Liver (tissue), 9 donors: Measurements from ENCODE around the gene ST6GALNAC3. TPM values are rescaled to one million over a fixed set of nuclear protein-coding genes. Genes with fewer than 3 reads are reported as not detected.

ENCODE experiments used
- DNase-seq: peaks from one replicate; pipeline ENCODE4 v3.0.0-alpha.2; 2017; ENCODE audit warnings: low spot score
- H3K27ac ChIP-seq, 2 donors: one replicate each; pipeline ENCODE4 v1.7.0; 2013; ENCODE audit warnings: inconsistent platforms in 2 of 2, low read length in 2 of 2, control low read depth in 1 of 2, low read depth in 1 of 2, mild to moderate bottlenecking in 1 of 2
- H3K27me3 ChIP-seq, 4 donors: one replicate each; pipeline versions ENCODE4 v1.6.1 to v1.7.0; 2013; ENCODE audit warnings: low read length in 3 of 4, inconsistent platforms in 1 of 4, mild to moderate bottlenecking in 1 of 4, moderate library complexity in 1 of 4; ENCODE audit not compliant: control insufficient read depth in 4 of 4, insufficient read depth in 4 of 4
- H3K36me3 ChIP-seq, 4 donors: one replicate each; pipeline versions ENCODE4 v1.6.1 to v1.7.0; 2013; ENCODE audit warnings: low read length in 3 of 4, mild to moderate bottlenecking in 3 of 4, low read depth in 1 of 4, moderate library complexity in 1 of 4; ENCODE audit not compliant: control insufficient read depth in 4 of 4, insufficient read depth in 3 of 4
- H3K4me1 ChIP-seq, 4 donors: one replicate each; pipeline versions ENCODE4 v1.6.1 to v1.7.0; 2013; ENCODE audit warnings: low read length in 3 of 4, mild to moderate bottlenecking in 3 of 4, moderate library complexity in 1 of 4; ENCODE audit not compliant: control insufficient read depth in 4 of 4, insufficient read depth in 4 of 4
- H3K4me3 ChIP-seq, 3 donors: one replicate each; pipeline versions ENCODE4 v1.6.1 to v1.7.0; 2013; ENCODE audit warnings: low read length in 3 of 3, control low read depth in 1 of 3, low read depth in 1 of 3, mild to moderate bottlenecking in 1 of 3
- H3K9ac ChIP-seq, 2 donors: one replicate each; pipeline ENCODE4 v1.7.0; 2013; ENCODE audit warnings: low read length in 2 of 2, mild to moderate bottlenecking in 2 of 2, moderate library complexity in 2 of 2, control low read depth in 1 of 2, low read depth in 1 of 2
- H3K9me3 ChIP-seq, 4 donors: one replicate each; pipeline versions ENCODE4 v1.6.1 to v1.7.0; 2013; ENCODE audit warnings: low read length in 3 of 4; ENCODE audit not compliant: control insufficient read depth in 4 of 4
- EGR1 ChIP-seq, 2 donors: IDR thresholded peaks; 2 replicates each; pipeline ENCODE4 v1.6.1; 2016 to 2018; ENCODE audit warnings: antibody characterized with exemption in 2 of 2, low read depth in 2 of 2
- FOXA1 ChIP-seq: IDR thresholded peaks from 2 replicates; pipeline ENCODE4 v1.6.1; 2016; ENCODE audit warnings: antibody characterized with exemption
- FOXA2 ChIP-seq: IDR thresholded peaks from 2 replicates; pipeline ENCODE4 v1.6.1; 2016; ENCODE audit warnings: antibody characterized with exemption
- GABPA ChIP-seq, 2 donors: IDR thresholded peaks in 1 of 2; conservative IDR thresholded peaks in 1 of 2; 2 replicates each; pipeline ENCODE4 v1.6.1; 2016; ENCODE audit warnings: antibody characterized with exemption in 2 of 2, mild to moderate bottlenecking in 1 of 2, moderate library complexity in 1 of 2
- HNF4A ChIP-seq, 2 donors: conservative IDR thresholded peaks; 2 replicates each; pipeline ENCODE4 v1.6.1; 2016; ENCODE audit warnings: antibody characterized with exemption in 2 of 2, mild to moderate bottlenecking in 2 of 2
- HNF4G ChIP-seq: IDR thresholded peaks from 2 replicates; pipeline ENCODE4 v1.6.1; 2016; ENCODE audit warnings: antibody characterized with exemption
- JUND ChIP-seq, 2 donors: IDR thresholded peaks; 2 replicates each; pipeline ENCODE4 v1.6.1; 2016; ENCODE audit warnings: antibody characterized with exemption in 2 of 2
- NR2F2 ChIP-seq: IDR thresholded peaks from 2 replicates; pipeline ENCODE4 v1.6.1; 2016; ENCODE audit warnings: antibody characterized with exemption
- RAD21 ChIP-seq, 2 donors: IDR thresholded peaks; 2 replicates each; pipeline ENCODE4 v1.6.1; 2016; ENCODE audit warnings: antibody characterized with exemption in 2 of 2, mild to moderate bottlenecking in 2 of 2
- RXRA ChIP-seq, 2 donors: IDR thresholded peaks; 2 replicates each; pipeline ENCODE4 v1.6.1; 2017 to 2018; ENCODE audit warnings: antibody characterized with exemption in 2 of 2, mild to moderate bottlenecking in 1 of 2
- SP1 ChIP-seq: IDR thresholded peaks from 2 replicates; pipeline ENCODE4 v1.6.1; 2018; ENCODE audit warnings: antibody characterized with exemption, mild to moderate bottlenecking
- TAF1 ChIP-seq: conservative IDR thresholded peaks from 2 replicates; pipeline ENCODE4 v1.6.1; 2016; ENCODE audit warnings: antibody characterized with exemption, mild to moderate bottlenecking
- YY1 ChIP-seq: IDR thresholded peaks from 2 replicates; pipeline ENCODE4 v1.6.1; 2016; ENCODE audit warnings: antibody characterized with exemption, mild to moderate bottlenecking
- WGBS: extraction: QIAGEN DNeasy Blood & Tissue Kit; methylation state at CpG from one replicate; pipeline ENCODE4 v1.1.7; 2013; 5-methylcytosine and 5-hydroxymethylcytosine counted together
- polyA plus RNA-seq, 2 donors: library from polyadenylated mRNA; stranded (reverse) in 1 of 2; unstranded in 1 of 2; fragments of 200-250 nt in 1 of 2; fragments of >200 nt in 1 of 2; fragmentation: Nextera tagmentation in 1 of 2; extraction: Ambion mirVana in 1 of 2; gene quantifications; one replicate each; pipeline versions ENCODE4 v1.2.1 to v1.2.3, GENCODE V29; 2013 to 2015
- total RNA-seq, 2 donors: library from RNA; depleted of rRNA; stranded (reverse); fragments of >200 nt; gene quantifications; one replicate each; pipeline ENCODE4 v1.2.3, GENCODE V29; 2014
- TF ChIP-seq, protein P1 (sequence below): IDR thresholded peaks from 2 replicates; pipeline ENCODE4 v1.6.1; 2016; ENCODE audit warnings: antibody characterized with exemption
- TF ChIP-seq, protein P2 (sequence below): fragments of 150-350 bp; IDR thresholded peaks from 2 replicates; pipeline ENCODE4 v1.5.1; 2017; ENCODE audit warnings: improper control_type of control experiment, low read depth, low read length; ENCODE audit not compliant: missing input control
- TF ChIP-seq, protein P3 (sequence below): IDR thresholded peaks from 2 replicates; pipeline ENCODE4 v1.6.1; 2016; ENCODE audit warnings: antibody characterized with exemption, mild to moderate bottlenecking
- TF ChIP-seq, protein P4 (sequence below): IDR thresholded peaks from 2 replicates; pipeline ENCODE4 v1.6.1; 2016; ENCODE audit warnings: antibody characterized with exemption
- TF ChIP-seq, protein P5 (sequence below): IDR thresholded peaks from 2 replicates; pipeline ENCODE4 v1.6.1; 2016; ENCODE audit warnings: antibody characterized with exemption
- donor health status: healthy.
- donor health status: healthy.
- donor health status: healthy.
- donor health status: healthy.
- donor health status: healthy.

Gene ST6GALNAC3
- total and polyA plus RNA-seq, 4 donors = 1.2 to 5.0 (median 3.2) TPM

DNA sequence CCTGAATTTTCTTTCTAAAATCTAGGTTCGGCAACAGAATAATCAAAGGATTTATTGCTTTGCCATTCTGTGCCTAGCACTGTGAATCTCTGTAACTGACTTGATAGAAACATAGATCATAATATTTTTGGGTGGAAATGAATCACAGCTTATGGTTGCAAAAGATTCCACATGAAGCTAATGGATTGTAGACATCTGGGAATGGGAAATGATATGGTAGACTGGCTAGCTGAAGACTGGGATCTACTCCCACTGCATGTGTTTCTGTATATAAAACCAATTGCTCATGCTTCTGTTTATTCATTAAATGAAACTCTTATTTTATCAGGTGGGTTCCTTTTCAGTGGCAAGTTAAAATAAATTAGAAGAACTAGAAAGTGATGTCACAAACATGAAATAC is 395.6 kb downstream of the ST6GALNAC3 start:
- no peaks in the 10 kb centered on the region for H3K36me3 ChIP-seq
- H3K9me3 ChIP-seq = no peaks in the 10 kb centered on the region
- TF ChIP-seq RAD21 (IDR thresholded peaks at IDR 0.05) (no peak), EGR1 (IDR thresholded peaks at IDR 0.05; ENCODE audit: low read depth in 2 of 2) (no peak), GABPA (IDR thresholded peaks at IDR 0.05 in 1 of 2, conservative IDR thresholded peaks at IDR 0.05 in 1 of 2) (no peak), NR2F2 (no peak), FOXA2 (no peak), YY1 (no peak), HNF4G (no peak), HNF4A (conservative IDR thresholded peaks at IDR 0.05) (no peak), JUND (IDR thresholded peaks at IDR 0.05) (no peak), FOXA1 (no peak), TAF1 (no peak), RXRA (IDR thresholded peaks at IDR 0.05) (no peak), SP1 (no peak)
- TF ChIP-seq, protein P1, sequence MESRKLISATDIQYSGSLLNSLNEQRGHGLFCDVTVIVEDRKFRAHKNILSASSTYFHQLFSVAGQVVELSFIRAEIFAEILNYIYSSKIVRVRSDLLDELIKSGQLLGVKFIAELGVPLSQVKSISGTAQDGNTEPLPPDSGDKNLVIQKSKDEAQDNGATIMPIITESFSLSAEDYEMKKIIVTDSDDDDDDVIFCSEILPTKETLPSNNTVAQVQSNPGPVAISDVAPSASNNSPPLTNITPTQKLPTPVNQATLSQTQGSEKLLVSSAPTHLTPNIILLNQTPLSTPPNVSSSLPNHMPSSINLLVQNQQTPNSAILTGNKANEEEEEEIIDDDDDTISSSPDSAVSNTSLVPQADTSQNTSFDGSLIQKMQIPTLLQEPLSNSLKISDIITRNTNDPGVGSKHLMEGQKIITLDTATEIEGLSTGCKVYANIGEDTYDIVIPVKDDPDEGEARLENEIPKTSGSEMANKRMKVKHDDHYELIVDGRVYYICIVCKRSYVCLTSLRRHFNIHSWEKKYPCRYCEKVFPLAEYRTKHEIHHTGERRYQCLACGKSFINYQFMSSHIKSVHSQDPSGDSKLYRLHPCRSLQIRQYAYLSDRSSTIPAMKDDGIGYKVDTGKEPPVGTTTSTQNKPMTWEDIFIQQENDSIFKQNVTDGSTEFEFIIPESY = no peak
- TF ChIP-seq, protein P2, sequence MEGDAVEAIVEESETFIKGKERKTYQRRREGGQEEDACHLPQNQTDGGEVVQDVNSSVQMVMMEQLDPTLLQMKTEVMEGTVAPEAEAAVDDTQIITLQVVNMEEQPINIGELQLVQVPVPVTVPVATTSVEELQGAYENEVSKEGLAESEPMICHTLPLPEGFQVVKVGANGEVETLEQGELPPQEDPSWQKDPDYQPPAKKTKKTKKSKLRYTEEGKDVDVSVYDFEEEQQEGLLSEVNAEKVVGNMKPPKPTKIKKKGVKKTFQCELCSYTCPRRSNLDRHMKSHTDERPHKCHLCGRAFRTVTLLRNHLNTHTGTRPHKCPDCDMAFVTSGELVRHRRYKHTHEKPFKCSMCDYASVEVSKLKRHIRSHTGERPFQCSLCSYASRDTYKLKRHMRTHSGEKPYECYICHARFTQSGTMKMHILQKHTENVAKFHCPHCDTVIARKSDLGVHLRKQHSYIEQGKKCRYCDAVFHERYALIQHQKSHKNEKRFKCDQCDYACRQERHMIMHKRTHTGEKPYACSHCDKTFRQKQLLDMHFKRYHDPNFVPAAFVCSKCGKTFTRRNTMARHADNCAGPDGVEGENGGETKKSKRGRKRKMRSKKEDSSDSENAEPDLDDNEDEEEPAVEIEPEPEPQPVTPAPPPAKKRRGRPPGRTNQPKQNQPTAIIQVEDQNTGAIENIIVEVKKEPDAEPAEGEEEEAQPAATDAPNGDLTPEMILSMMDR = no peak
- TF ChIP-seq, protein P3, sequence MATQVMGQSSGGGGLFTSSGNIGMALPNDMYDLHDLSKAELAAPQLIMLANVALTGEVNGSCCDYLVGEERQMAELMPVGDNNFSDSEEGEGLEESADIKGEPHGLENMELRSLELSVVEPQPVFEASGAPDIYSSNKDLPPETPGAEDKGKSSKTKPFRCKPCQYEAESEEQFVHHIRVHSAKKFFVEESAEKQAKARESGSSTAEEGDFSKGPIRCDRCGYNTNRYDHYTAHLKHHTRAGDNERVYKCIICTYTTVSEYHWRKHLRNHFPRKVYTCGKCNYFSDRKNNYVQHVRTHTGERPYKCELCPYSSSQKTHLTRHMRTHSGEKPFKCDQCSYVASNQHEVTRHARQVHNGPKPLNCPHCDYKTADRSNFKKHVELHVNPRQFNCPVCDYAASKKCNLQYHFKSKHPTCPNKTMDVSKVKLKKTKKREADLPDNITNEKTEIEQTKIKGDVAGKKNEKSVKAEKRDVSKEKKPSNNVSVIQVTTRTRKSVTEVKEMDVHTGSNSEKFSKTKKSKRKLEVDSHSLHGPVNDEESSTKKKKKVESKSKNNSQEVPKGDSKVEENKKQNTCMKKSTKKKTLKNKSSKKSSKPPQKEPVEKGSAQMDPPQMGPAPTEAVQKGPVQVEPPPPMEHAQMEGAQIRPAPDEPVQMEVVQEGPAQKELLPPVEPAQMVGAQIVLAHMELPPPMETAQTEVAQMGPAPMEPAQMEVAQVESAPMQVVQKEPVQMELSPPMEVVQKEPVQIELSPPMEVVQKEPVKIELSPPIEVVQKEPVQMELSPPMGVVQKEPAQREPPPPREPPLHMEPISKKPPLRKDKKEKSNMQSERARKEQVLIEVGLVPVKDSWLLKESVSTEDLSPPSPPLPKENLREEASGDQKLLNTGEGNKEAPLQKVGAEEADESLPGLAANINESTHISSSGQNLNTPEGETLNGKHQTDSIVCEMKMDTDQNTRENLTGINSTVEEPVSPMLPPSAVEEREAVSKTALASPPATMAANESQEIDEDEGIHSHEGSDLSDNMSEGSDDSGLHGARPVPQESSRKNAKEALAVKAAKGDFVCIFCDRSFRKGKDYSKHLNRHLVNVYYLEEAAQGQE = no peak
- TF ChIP-seq, protein P4, sequence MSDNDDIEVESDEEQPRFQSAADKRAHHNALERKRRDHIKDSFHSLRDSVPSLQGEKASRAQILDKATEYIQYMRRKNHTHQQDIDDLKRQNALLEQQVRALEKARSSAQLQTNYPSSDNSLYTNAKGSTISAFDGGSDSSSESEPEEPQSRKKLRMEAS = no peak
- TF ChIP-seq, protein P5, sequence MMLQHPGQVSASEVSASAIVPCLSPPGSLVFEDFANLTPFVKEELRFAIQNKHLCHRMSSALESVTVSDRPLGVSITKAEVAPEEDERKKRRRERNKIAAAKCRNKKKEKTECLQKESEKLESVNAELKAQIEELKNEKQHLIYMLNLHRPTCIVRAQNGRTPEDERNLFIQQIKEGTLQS = no peak
- no peak overlapping the region for H3K9ac ChIP-seq
- 75% methylated on average over 1 of the region's 1 CpG for WGBS
- DNase-seq = no peak
- H3K27ac ChIP-seq = no peak overlapping the region
- no peak overlapping the region for H3K4me3 ChIP-seq
- H3K4me1 ChIP-seq = no peaks in the 10 kb centered on the region
- H3K27me3 ChIP-seq = no peaks in the 10 kb centered on the region
